PC-9 (cell line): Measurements from ENCODE around the gene RAET1G.
"Not testable (repeated sequence)": the region's sequence is repeated elsewhere in the genome, so short reads cannot be mapped to it uniquely, and the experiment has no call there.

ENCODE experiments used
- EZH2 ChIP-seq: fragments of 200-600 bp; sonication (generic); IDR thresholded peaks from 2 replicates; pipeline ENCODE4 v1.8.0; 2017; ENCODE audit warnings: antibody characterized with exemption, low read depth
- TF ChIP-seq, protein P1 (sequence below): fragments of 200-600 bp; sonication (generic); conservative IDR thresholded peaks from 2 replicates; pipeline ENCODE4 v1.6.1; 2017; ENCODE audit warnings: mixed run types, antibody characterized with exemption, mild to moderate bottlenecking, moderate library complexity

DNA sequence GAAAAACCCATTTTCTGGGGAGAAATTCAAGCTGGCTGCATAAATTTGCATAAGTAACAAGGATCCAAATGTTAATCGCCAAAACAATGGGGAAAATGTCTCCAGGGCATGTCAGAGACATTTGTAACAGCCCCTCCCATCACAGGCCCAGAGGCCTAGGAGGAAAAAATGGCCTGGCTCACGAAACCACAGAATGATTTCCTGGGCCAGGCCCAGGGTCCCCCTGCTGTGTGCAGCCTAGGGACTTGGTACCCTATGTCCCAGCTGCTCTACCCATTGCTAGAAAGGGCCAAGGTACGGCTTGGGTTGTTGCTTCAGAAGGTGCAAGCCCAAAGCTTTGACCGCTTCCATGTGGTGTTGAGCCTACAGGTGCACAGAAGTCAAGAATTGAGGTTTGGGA is 14.4 kb downstream of the RAET1G start:
- TF ChIP-seq, protein P1, sequence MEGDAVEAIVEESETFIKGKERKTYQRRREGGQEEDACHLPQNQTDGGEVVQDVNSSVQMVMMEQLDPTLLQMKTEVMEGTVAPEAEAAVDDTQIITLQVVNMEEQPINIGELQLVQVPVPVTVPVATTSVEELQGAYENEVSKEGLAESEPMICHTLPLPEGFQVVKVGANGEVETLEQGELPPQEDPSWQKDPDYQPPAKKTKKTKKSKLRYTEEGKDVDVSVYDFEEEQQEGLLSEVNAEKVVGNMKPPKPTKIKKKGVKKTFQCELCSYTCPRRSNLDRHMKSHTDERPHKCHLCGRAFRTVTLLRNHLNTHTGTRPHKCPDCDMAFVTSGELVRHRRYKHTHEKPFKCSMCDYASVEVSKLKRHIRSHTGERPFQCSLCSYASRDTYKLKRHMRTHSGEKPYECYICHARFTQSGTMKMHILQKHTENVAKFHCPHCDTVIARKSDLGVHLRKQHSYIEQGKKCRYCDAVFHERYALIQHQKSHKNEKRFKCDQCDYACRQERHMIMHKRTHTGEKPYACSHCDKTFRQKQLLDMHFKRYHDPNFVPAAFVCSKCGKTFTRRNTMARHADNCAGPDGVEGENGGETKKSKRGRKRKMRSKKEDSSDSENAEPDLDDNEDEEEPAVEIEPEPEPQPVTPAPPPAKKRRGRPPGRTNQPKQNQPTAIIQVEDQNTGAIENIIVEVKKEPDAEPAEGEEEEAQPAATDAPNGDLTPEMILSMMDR: not testable (repeated sequence)
- TF ChIP-seq EZH2: not testable (repeated sequence)
